Activated T-cell treated with anti-CD3 and anti-CD28 coated beads, Interleukin-2, amount 50 U/mL, for 4 hours (primary cell): ENCODE data around the gene FCGR2B. TPM values are rescaled to one million over a fixed set of nuclear protein-coding genes. Genes with fewer than 3 reads are reported as not detected.
"Not testable (repeated sequence)": the region's sequence is repeated elsewhere in the genome, so short reads cannot be mapped to it uniquely, and the experiment has no call there.

Experiments used
- ATAC-seq, 2 donors: fragments of 200-7000 bp; cut with Tn5 transposase; one replicate each; pipeline ENCODE4 v1.10.0; 2021
- DNase-seq: peaks from one replicate; pipeline ENCODE4 v3.0.0-alpha.2; 2020
- H3K27me3 Mint-ChIP-seq: one replicate; pipeline ENCODE4 v1.8.0; 2021; ENCODE audit warnings: low read depth, mixed read lengths
- H3K36me3 Mint-ChIP-seq: one replicate; pipeline ENCODE4 v1.8.0; 2022; ENCODE audit warnings: mixed read lengths; ENCODE audit not compliant: insufficient read depth
- H3K4me1 Mint-ChIP-seq: one replicate; pipeline ENCODE4 v1.8.0; 2021; ENCODE audit warnings: low read depth, mixed read lengths
- H3K4me3 Mint-ChIP-seq: one replicate; pipeline ENCODE4 v1.8.0; 2021; ENCODE audit warnings: mild to moderate bottlenecking, moderate library complexity, mixed read lengths
- H3K9me3 Mint-ChIP-seq: one replicate; pipeline ENCODE4 v1.8.0; 2021; ENCODE audit warnings: mixed read lengths
- total RNA-seq, 3 donors: library from RNA; stranded (reverse); gene quantifications; one replicate each; pipeline ENCODE4 v1.2.1, GENCODE V29; 2021

Gene FCGR2B
- under 1 TPM in 1 of 3 donors, not detected in 2; 0.13 TPM for total RNA-seq

- not testable (repeated sequence) for ATAC-seq, H3K4me3 Mint-ChIP-seq, H3K4me1 Mint-ChIP-seq, H3K36me3 Mint-ChIP-seq, H3K27me3 Mint-ChIP-seq, H3K9me3 Mint-ChIP-seq, DNase-seq
These were observed at the start of gene FCGR2B for GRCh38 chr1:161662684-161663339. FCGR2B (plus strand) TSS chr1:161663143; CDS start chr1:161663242, 99 bp downstream.

GRCh38 chr1:161616417-161616816, 46.5 kb upstream of the FCGR2B start:
- H3K4me3 Mint-ChIP-seq, ATAC-seq, H3K36me3 Mint-ChIP-seq, H3K27me3 Mint-ChIP-seq, DNase-seq, H3K9me3 Mint-ChIP-seq: not testable (repeated sequence)
- H3K4me1 Mint-ChIP-seq: peaks cover 25% of the 10 kb centered on the region

GRCh38 chr1:161618517-161618916, 44.4 kb upstream of the FCGR2B start:
- not testable (repeated sequence) for H3K27me3 Mint-ChIP-seq, DNase-seq, H3K4me3 Mint-ChIP-seq, ATAC-seq, H3K9me3 Mint-ChIP-seq, H3K36me3 Mint-ChIP-seq
- peaks cover 23% of the 10 kb centered on the region for H3K4me1 Mint-ChIP-seq

- peak overlapping the region; percentile 13 for H3K4me3 Mint-ChIP-seq
- H3K36me3 Mint-ChIP-seq, H3K27me3 Mint-ChIP-seq, ATAC-seq, DNase-seq, H3K9me3 Mint-ChIP-seq: not testable (repeated sequence)
- H3K4me1 Mint-ChIP-seq: peaks cover 34% of the 10 kb centered on the region
These were observed 42.5 kb upstream of the FCGR2B start for GRCh38 chr1:161620399-161620798.

- H3K9me3 Mint-ChIP-seq, H3K36me3 Mint-ChIP-seq, H3K27me3 Mint-ChIP-seq: not testable (repeated sequence)
- ATAC-seq (peak; percentile 76 to 89), DNase-seq (peak; percentile 70)
- Mint-ChIP-seq H3K4me3 (peak overlapping the region; percentile 93), H3K4me1 (peaks cover 38% of the 10 kb centered on the region)
These were observed 41.6 kb upstream of the FCGR2B start for GRCh38 chr1:161621181-161622000.

- not testable (repeated sequence) for ATAC-seq, DNase-seq, H3K9me3 Mint-ChIP-seq, H3K27me3 Mint-ChIP-seq, H3K36me3 Mint-ChIP-seq
- Mint-ChIP-seq H3K4me3 (peak overlapping the region; percentile 93), H3K4me1 (peaks cover 44% of the 10 kb centered on the region)
These were observed 40.9 kb upstream of the FCGR2B start for GRCh38 chr1:161622054-161622453.

GRCh38 chr1:161623401-161624051, 39.4 kb upstream of the FCGR2B start:
- H3K9me3 Mint-ChIP-seq, DNase-seq, H3K36me3 Mint-ChIP-seq, H3K27me3 Mint-ChIP-seq: not testable (repeated sequence)
- Mint-ChIP-seq H3K4me1 (peaks cover 44% of the 10 kb centered on the region), H3K4me3 (peak overlapping the region; percentile 9)
- ATAC-seq: peak; percentile 44 to 46

GRCh38 chr1:161624605-161625004, 38.3 kb upstream of the FCGR2B start:
- H3K36me3 Mint-ChIP-seq, DNase-seq, H3K4me3 Mint-ChIP-seq, ATAC-seq, H3K9me3 Mint-ChIP-seq, H3K27me3 Mint-ChIP-seq: not testable (repeated sequence)
- peaks cover 44% of the 10 kb centered on the region for H3K4me1 Mint-ChIP-seq

- H3K4me3 Mint-ChIP-seq, ATAC-seq, H3K27me3 Mint-ChIP-seq, DNase-seq, H3K9me3 Mint-ChIP-seq, H3K36me3 Mint-ChIP-seq: not testable (repeated sequence)
- H3K4me1 Mint-ChIP-seq: peaks cover 34% of the 10 kb centered on the region
These were observed 36.3 kb upstream of the FCGR2B start for GRCh38 chr1:161626445-161627146.

- H3K4me1 Mint-ChIP-seq, DNase-seq, H3K36me3 Mint-ChIP-seq, ATAC-seq, H3K9me3 Mint-ChIP-seq, H3K27me3 Mint-ChIP-seq, H3K4me3 Mint-ChIP-seq: not testable (repeated sequence)
These were observed 32.7 kb upstream of the FCGR2B start for GRCh38 chr1:161630128-161630742.

- ATAC-seq (no peak), DNase-seq (no peak)
- no peaks in the 10 kb centered on the region for H3K9me3 Mint-ChIP-seq
- H3K4me3 Mint-ChIP-seq: no peak within 1 kb of the TSS
- peaks cover 10% of the 10 kb centered on the region for H3K4me1 Mint-ChIP-seq
- no peaks in the 10 kb centered on the region for H3K36me3 Mint-ChIP-seq
- no peaks in the 10 kb centered on the region for H3K27me3 Mint-ChIP-seq
These were observed 31.9 kb upstream of the FCGR2B start, which contains the start of gene FCGR3B for GRCh38 chr1:161631076-161631475. FCGR3B (minus strand) TSS chr1:161631176; CDS start chr1:161631094, 82 bp downstream.

- DNase-seq, H3K27me3 Mint-ChIP-seq, ATAC-seq, H3K4me3 Mint-ChIP-seq, H3K9me3 Mint-ChIP-seq, H3K36me3 Mint-ChIP-seq: not testable (repeated sequence)
- peaks cover 12% of the 10 kb centered on the region for H3K4me1 Mint-ChIP-seq
These were observed 27.9 kb upstream of the FCGR2B start for GRCh38 chr1:161634993-161635392.

GRCh38 chr1:161636189-161636782, 26.7 kb upstream of the FCGR2B start:
- not testable (repeated sequence) for H3K9me3 Mint-ChIP-seq, H3K27me3 Mint-ChIP-seq, H3K36me3 Mint-ChIP-seq, DNase-seq, H3K4me3 Mint-ChIP-seq
- ATAC-seq: peak; percentile 56 to 81
- peaks cover 12% of the 10 kb centered on the region for H3K4me1 Mint-ChIP-seq
